ENCODE data around the gene PDCD1LG2.

GRCh38 chr9:5578018-5578697, 67.8 kb downstream of the PDCD1LG2 start:
- TF ChIP-seq SIN3A (IDR thresholded peaks at IDR 0.05; ENCODE audit: borderline replicate concordance, insufficient read depth, low read length) (no peak), TAF1 (IDR thresholded peaks at IDR 0.05; ENCODE audit: borderline replicate concordance, insufficient read depth, low read length) (no peak), REST (IDR thresholded peaks at IDR 0.05; ENCODE audit: insufficient read depth in 1 of 2, low read depth in 2 of 2, low read length in 2 of 2) (no peak)

Data from PFSK-1 (cell line).